IMR-90 (cell line): ENCODE data around the gene GSTT4. TPM values are rescaled to one million over a fixed set of nuclear protein-coding genes. Genes with fewer than 3 reads are reported as not detected.

ENCODE experiments used
- ATAC-seq: fragments of 200-7000 bp; cut with Tn5 transposase; 2 replicates; pipeline ENCODE4 v1.9.1; 2020; ENCODE audit warnings: low read depth, mild to moderate bottlenecking, moderate library complexity
- BruUV-seq: library from RNA; stranded (reverse); fragments of 400-500 nt; replicated peaks from 2 replicates; lab custom pipeline; 2021; lab: Mats Ljungman, UMichigan
- CTCF ChIA-PET: fragments of 300-600 bp; formaldehyde crosslinking; extraction: SDS; loops from one replicate; lab custom pipeline; 2021; ENCODE audit warnings: antibody characterized with exemption; lab: Yijun Ruan, JAX
- POLR2A ChIA-PET: fragments of 300-600 bp; sonication (Branson Sonifier 250); formaldehyde crosslinking; loops from one replicate; lab custom pipeline; 2022; ENCODE audit warnings: antibody characterized with exemption; ENCODE audit not compliant: unreplicated experiment; lab: Charles Lee
- DNase-seq: peaks from one replicate; pipeline ENCODE4 v3.0.0; 2013
- H2AFZ ChIP-seq: replicated peaks from 2 replicates; pipeline ENCODE3; 2013; ENCODE audit warnings: low read length, mild to moderate bottlenecking; ENCODE audit not compliant: poor library complexity
- H2AK5ac ChIP-seq: 2 replicates; pipeline ENCODE4 v1.6.1; 2013; ENCODE audit warnings: low read depth, low read length, inconsistent platforms
- H2AK9ac ChIP-seq: replicated peaks from 2 replicates; pipeline ENCODE3; 2013; ENCODE audit warnings: mild to moderate bottlenecking, low read depth, low read length, moderate library complexity; ENCODE audit not compliant: poor library complexity
- H2BK120ac ChIP-seq: 2 replicates; pipeline ENCODE4 v1.6.1; 2013; ENCODE audit warnings: low read depth, low read length, inconsistent platforms
- H2BK15ac ChIP-seq: 3 replicates; pipeline ENCODE4 v1.6.1; 2013; ENCODE audit warnings: low read depth, low read length, inconsistent platforms
- H2BK20ac ChIP-seq: 2 replicates; pipeline ENCODE4 v1.6.1; 2013; ENCODE audit warnings: low read depth, mild to moderate bottlenecking, inconsistent platforms, low read length, moderate library complexity
- H2BK5ac ChIP-seq: 2 replicates; pipeline ENCODE4 v1.6.1; 2013; ENCODE audit warnings: mild to moderate bottlenecking, low read depth, low read length, inconsistent platforms; ENCODE audit not compliant: poor library complexity, severe bottlenecking
- H3K14ac ChIP-seq: replicated peaks from 2 replicates; pipeline ENCODE4 v1.6.1; 2013; ENCODE audit warnings: low read depth, low read length, inconsistent platforms
- H3K18ac ChIP-seq: 2 replicates; pipeline ENCODE4 v1.6.1; 2013; ENCODE audit warnings: low read depth, low read length, control low read depth
- H3K23ac ChIP-seq: 2 replicates; pipeline ENCODE4 v1.6.1; 2013; ENCODE audit warnings: low read depth, low read length, inconsistent platforms
- H3K27ac ChIP-seq: 2 replicates; pipeline ENCODE4 v1.5.1; 2013; ENCODE audit warnings: mild to moderate bottlenecking, control low read depth, low read length; ENCODE audit not compliant: insufficient read depth
- H3K27me3 ChIP-seq: 2 replicates; pipeline ENCODE4 v1.6.1; 2013; ENCODE audit warnings: low read length; ENCODE audit not compliant: control insufficient read depth, insufficient read depth
- H3K36me3 ChIP-seq: 2 replicates; pipeline ENCODE4 v1.6.1; 2013; ENCODE audit warnings: low read length, mixed read lengths; ENCODE audit not compliant: control insufficient read depth, insufficient read depth
- H3K4ac ChIP-seq: 2 replicates; pipeline ENCODE4 v1.6.1; 2013; ENCODE audit warnings: low read depth, low read length, inconsistent platforms
- H3K4me1 ChIP-seq: 2 replicates; pipeline ENCODE4 v1.6.1; 2013; ENCODE audit warnings: low read length, mixed read lengths; ENCODE audit not compliant: control insufficient read depth, insufficient read depth
- H3K4me2 ChIP-seq: 2 replicates; pipeline ENCODE4 v1.6.1; 2013; ENCODE audit warnings: low read depth, mild to moderate bottlenecking, control low read depth, low read length, moderate library complexity
- H3K4me3 ChIP-seq: 2 replicates; pipeline ENCODE4 v1.5.1; 2013; ENCODE audit warnings: low read depth, mild to moderate bottlenecking, control low read depth, low read length, moderate library complexity; ENCODE audit not compliant: insufficient read depth
- H3K56ac ChIP-seq: 2 replicates; pipeline ENCODE4 v1.6.1; 2013; ENCODE audit warnings: low read length, inconsistent platforms; ENCODE audit not compliant: insufficient read depth; ENCODE audit errors: extremely low read depth
- H3K79me1 ChIP-seq, 2 experiments: 2 replicates each; pipeline ENCODE4 v1.6.1; 2013; ENCODE audit warnings: low read length in 2 of 2, inconsistent platforms in 1 of 2, low read depth in 1 of 2
- H3K9ac ChIP-seq: 2 replicates; pipeline ENCODE4 v1.6.1; 2013; ENCODE audit warnings: low read depth, low read length, control low read depth
- H3K9me1 ChIP-seq: 2 replicates; pipeline ENCODE4 v1.6.1; 2013; ENCODE audit warnings: low read length, inconsistent platforms; ENCODE audit not compliant: insufficient read depth
- H3K9me3 ChIP-seq: 2 replicates; pipeline ENCODE4 v1.6.1; 2013; ENCODE audit warnings: low read length; ENCODE audit not compliant: control insufficient read depth, insufficient read depth
- H4K20me1 ChIP-seq: 2 replicates; pipeline ENCODE4 v1.6.1; 2013; ENCODE audit warnings: low read length, inconsistent platforms; ENCODE audit not compliant: insufficient read depth
- H4K5ac ChIP-seq: 2 replicates; pipeline ENCODE4 v1.6.1; 2013; ENCODE audit warnings: mild to moderate bottlenecking, low read depth, low read length, control low read depth
- H4K8ac ChIP-seq, 2 experiments: 2 replicates each; pipeline ENCODE4 v1.6.1; 2013; ENCODE audit warnings: low read depth in 2 of 2, low read length in 2 of 2, control low read depth in 1 of 2, inconsistent platforms in 1 of 2
- H4K91ac ChIP-seq: 2 replicates; pipeline ENCODE4 v1.6.1; 2013; ENCODE audit warnings: low read depth, low read length, inconsistent platforms; ENCODE audit not compliant: insufficient read depth
- BHLHE40 ChIP-seq: fragments of 150-350 bp; IDR thresholded peaks from 2 replicates; pipeline ENCODE4 v1.6.1; 2016; ENCODE audit warnings: mild to moderate bottlenecking, low read depth, low read length
- CEBPB ChIP-seq: IDR thresholded peaks from 2 replicates; pipeline ENCODE4 v1.6.1; 2012; ENCODE audit warnings: low read depth, low read length, improper control_type of control experiment
- CHD1 ChIP-seq: IDR thresholded peaks from 2 replicates; pipeline ENCODE4 v1.6.1; 2012; ENCODE audit warnings: low read depth, low read length, improper control_type of control experiment
- CTCF ChIP-seq: conservative IDR thresholded peaks from 2 replicates; pipeline ENCODE4 v1.5.1; 2012; ENCODE audit warnings: mild to moderate bottlenecking, low read depth, low read length, improper control_type of control experiment
- ELK1 ChIP-seq: fragments of 150-350 bp; IDR thresholded peaks from 2 replicates; pipeline ENCODE4 v1.6.1; 2016; ENCODE audit warnings: low read depth, mild to moderate bottlenecking, low read length, moderate library complexity, borderline replicate concordance
- FOS ChIP-seq: fragments of 150-350 bp; IDR thresholded peaks from 2 replicates; pipeline ENCODE4 v1.6.1; 2016; ENCODE audit warnings: low read depth, low read length
- MAFK ChIP-seq: IDR thresholded peaks from 2 replicates; pipeline ENCODE4 v1.6.1; 2012; ENCODE audit warnings: low read depth, low read length, improper control_type of control experiment
- MAZ ChIP-seq: IDR thresholded peaks from 2 replicates; pipeline ENCODE4 v1.6.1; 2012; ENCODE audit warnings: low read depth, mild to moderate bottlenecking, low read length, improper control_type of control experiment, moderate library complexity, borderline replicate concordance
- MXI1 ChIP-seq: IDR thresholded peaks from 2 replicates; pipeline ENCODE4 v1.6.1; 2012; ENCODE audit warnings: low read depth, mild to moderate bottlenecking, low read length, moderate library complexity, borderline replicate concordance
- NFE2L2 ChIP-seq: fragments of 150-350 bp; IDR thresholded peaks from 2 replicates; pipeline ENCODE4 v1.6.1; 2016; ENCODE audit warnings: low read depth, mild to moderate bottlenecking, low read length
- POLR2A ChIP-seq: IDR thresholded peaks from 2 replicates; pipeline ENCODE4 v1.6.1; 2012; ENCODE audit warnings: mild to moderate bottlenecking, low read depth, low read length
- RAD21 ChIP-seq: IDR thresholded peaks from 2 replicates; pipeline ENCODE4 v1.6.1; 2012; ENCODE audit warnings: low read length, improper control_type of control experiment
- RCOR1 ChIP-seq: IDR thresholded peaks from 2 replicates; pipeline ENCODE4 v1.6.1; 2012; ENCODE audit warnings: mild to moderate bottlenecking, low read length, improper control_type of control experiment; ENCODE audit not compliant: insufficient replicate concordance
- RFX5 ChIP-seq: IDR thresholded peaks from 2 replicates; pipeline ENCODE4 v1.8.0; 2012; ENCODE audit warnings: low read depth, mild to moderate bottlenecking, low read length, moderate library complexity
- SMC3 ChIP-seq: fragments of 150-350 bp; IDR thresholded peaks from 2 replicates; pipeline ENCODE4 v1.6.1; 2016; ENCODE audit warnings: low read depth, mild to moderate bottlenecking, antibody characterized with exemption, low read length, moderate library complexity
- USF2 ChIP-seq: fragments of 150-350 bp; IDR thresholded peaks from 2 replicates; pipeline ENCODE4 v1.6.1; 2017; ENCODE audit warnings: mild to moderate bottlenecking, antibody characterized with exemption, low read length, low read depth
- WGBS, 2 experiments: methylation state at CpG; one replicate each; pipeline versions ENCODE4 v1.1.5 to v1.1.7; 2013; ENCODE audit warnings: missing lambda C conversion rate in 2 of 2; ENCODE audit not compliant: insufficient read length in 1 of 2; ENCODE audit errors: extremely low coverage in 2 of 2; 5-methylcytosine and 5-hydroxymethylcytosine counted together
- dilution Hi-C: fragments of 300-500 bp; cut with HindIII; formaldehyde crosslinking; loops from one replicate; pipeline ENCODE4 v1.14.3; 2018; ENCODE audit warnings: low sequenced_read_pairs; ENCODE audit not compliant: unreplicated experiment
- in situ Hi-C: fragments of 300-500 bp; cut with MboI; formaldehyde crosslinking; loops from 3 replicates; pipeline ENCODE4 v1.14.3; 2019; ENCODE audit warnings: low sequenced_read_pairs, inconsistent platforms, mixed read lengths
- intact Hi-C: fragments of 100-400 bp; cut with micrococcal nuclease; formaldehyde crosslinking; loops from 2 replicates; pipeline ENCODE4 v1.10.0; 2022
- polyA plus RNA-seq, 3 experiments: library from polyadenylated mRNA; depleted of rRNA; stranded (reverse); fragments of >200 nt; gene quantifications; 2 replicates each; pipeline ENCODE4 v1.2.3, GENCODE V29; 2012; ENCODE audit warnings: low replicate concordance in 1 of 3
- total RNA-seq: library from RNA; depleted of rRNA; stranded (reverse); fragments of >200 nt; gene quantifications from 2 replicates; pipeline ENCODE4 v1.2.3, GENCODE V29; 2012

The GSTT4 gene
- total and polyA plus RNA-seq, 2 of the 4 experiments (the other 2 are of a cell fraction), result not detected

GRCh38 chr22:24026733-24027132 is 21.5 kb upstream of the GSTT4 start:
- Histone ChIP-seq H2BK15ac (no peak overlapping the region), H3K27ac (no peak overlapping the region), H3K4me2 (no peak overlapping the region), H2AK9ac (no peak overlapping the region), H3K56ac (no peak overlapping the region), H3K18ac (no peak overlapping the region), H3K4ac (no peak overlapping the region), H4K91ac (no peak overlapping the region), H3K79me1 (peaks cover 45 to 58% of the 10 kb centered on the region in 2 experiments), H3K9me3 (no peaks in the 10 kb centered on the region), H3K9me1 (peaks cover 3% of the 10 kb centered on the region; the same call in 1 of the 2 replicates), H3K23ac (no peak overlapping the region), H3K14ac (no peak overlapping the region), H3K36me3 (peaks cover 3% of the 10 kb centered on the region; the same call in 1 of the 2 replicates), H2AFZ (no peak overlapping the region), H3K27me3 (no peaks in the 10 kb centered on the region), H3K4me3 (no peak overlapping the region), H2BK20ac (no peak overlapping the region), H2BK120ac (no peak overlapping the region), H4K8ac (no peak overlapping the region), H4K5ac (no peak overlapping the region), H2AK5ac (no peak overlapping the region), H3K4me1 (no peaks in the 10 kb centered on the region), H4K20me1 (peaks cover 23% of the 10 kb centered on the region), H3K9ac (no peak overlapping the region), H2BK5ac (no peak overlapping the region)
- ChIA-PET POLR2A (no interaction called here), CTCF (interaction anchor here (0.5 kb wide), 1 partner anchor 161 kb away, joined by 4 read pairs; no protein-coding TSS in a partner anchor)
- dilution Hi-C loops (no loop called here), intact Hi-C loops (no loop called here), in situ Hi-C loops (no loop called here)
- TF ChIP-seq MXI1, result no peak
- no peak for TF ChIP-seq BHLHE40
- no peak for TF ChIP-seq MAZ
- no peak for TF ChIP-seq CTCF
- no peak for TF ChIP-seq POLR2A
- no peak for TF ChIP-seq SMC3
- TF ChIP-seq ELK1, result no peak
- TF ChIP-seq RAD21, result no peak
- TF ChIP-seq FOS, result no peak
- TF ChIP-seq CHD1, result no peak
- no peak for TF ChIP-seq RCOR1
- TF ChIP-seq CEBPB, result no peak
- no peak for TF ChIP-seq USF2
- no peak for TF ChIP-seq MAFK
- TF ChIP-seq RFX5, result no peak
- no peak for TF ChIP-seq NFE2L2
- no peak for DNase-seq
- no peak for ATAC-seq
- BruUV-seq, result no TSS peak
- WGBS, 2 experiments, result no CpG with 5 or more reads among the region's 3 CpGs
